ENCODE data around the gene ARID3A.

The ARID3A gene

GRCh38 chr19:896999-897398, 28.8 kb upstream of the ARID3A start:
- Histone ChIP-seq H3K79me2 (ENCODE audit: insufficient read depth, low read length) (peaks cover 6% of the 10 kb centered on the region; the same call in 1 of the 2 replicates), H3K4me3 (ENCODE audit: low read length, poor library complexity, severe bottlenecking) (no peak overlapping the region), H3K4me1 (ENCODE audit: insufficient read depth, low read length, poor library complexity, severe bottlenecking) (no peaks in the 10 kb centered on the region), H3K9me3 (ENCODE audit: insufficient read depth, low read depth, low read length) (no peaks in the 10 kb centered on the region), H3K36me3 (ENCODE audit: insufficient read depth, low read length) (no peaks in the 10 kb centered on the region), H3K4me2 (ENCODE audit: low read depth, low read length, poor library complexity, severe bottlenecking) (no peak overlapping the region), H2AFZ (ENCODE audit: low read length) (no peak overlapping the region), H4K20me1 (ENCODE audit: insufficient read depth, low read length, poor library complexity, severe bottlenecking) (peaks cover 6% of the 10 kb centered on the region), H3K27me3 (ENCODE audit: insufficient read depth, low read length, poor library complexity, severe bottlenecking) (no peaks in the 10 kb centered on the region), H3F3A (ENCODE audit: low read depth) (no peaks in the 10 kb centered on the region), H3K9ac (ENCODE audit: low read depth, low read length, poor library complexity, severe bottlenecking) (no peak overlapping the region), H3K9me2 (replicated peaks; ENCODE audit: low read depth, low read length) (no peaks in the 10 kb centered on the region)
- no peak for TF ChIP-seq EZH2phosphoT487 (IDR thresholded peaks at IDR 0.05; ENCODE audit: borderline replicate concordance)
- TF ChIP-seq CTCF (conservative IDR thresholded peaks at IDR 0.05; ENCODE audit: low read length) = no peak

- Histone ChIP-seq H3K4me3 (ENCODE audit: low read length, poor library complexity, severe bottlenecking) (no peak overlapping the region), H3K79me2 (ENCODE audit: insufficient read depth, low read length) (peaks cover under 1% of the 10 kb centered on the region; the same call in 1 of the 2 replicates), H4K20me1 (ENCODE audit: insufficient read depth, low read length, poor library complexity, severe bottlenecking) (peaks cover 3% of the 10 kb centered on the region), H3K4me1 (ENCODE audit: insufficient read depth, low read length, poor library complexity, severe bottlenecking) (no peaks in the 10 kb centered on the region), H3K4me2 (ENCODE audit: low read depth, low read length, poor library complexity, severe bottlenecking) (no peak overlapping the region), H2AFZ (ENCODE audit: low read length) (no peak overlapping the region), H3K36me3 (ENCODE audit: insufficient read depth, low read length) (no peaks in the 10 kb centered on the region), H3K9me3 (ENCODE audit: insufficient read depth, low read depth, low read length) (no peaks in the 10 kb centered on the region), H3F3A (ENCODE audit: low read depth) (no peaks in the 10 kb centered on the region), H3K27me3 (ENCODE audit: insufficient read depth, low read length, poor library complexity, severe bottlenecking) (no peaks in the 10 kb centered on the region), H3K9me2 (replicated peaks; ENCODE audit: low read depth, low read length) (no peaks in the 10 kb centered on the region), H3K9ac (ENCODE audit: low read depth, low read length, poor library complexity, severe bottlenecking) (no peak overlapping the region)
- TF ChIP-seq CTCF (conservative IDR thresholded peaks at IDR 0.05; ENCODE audit: low read length) (no peak), EZH2phosphoT487 (IDR thresholded peaks at IDR 0.05; ENCODE audit: borderline replicate concordance) (no peak)
Observed at GRCh38 chr19:897442-898039, 28.3 kb upstream of the ARID3A start.

- H3K9me2 ChIP-seq (replicated peaks; ENCODE audit: low read depth, low read length) = no peaks in the 10 kb centered on the region
- H3K9me3 ChIP-seq (ENCODE audit: insufficient read depth, low read depth, low read length) = no peaks in the 10 kb centered on the region
- no peaks in the 10 kb centered on the region for H3F3A ChIP-seq (ENCODE audit: low read depth)
- no peak overlapping the region for H3K4me2 ChIP-seq (ENCODE audit: low read depth, low read length, poor library complexity, severe bottlenecking)
- no peaks in the 10 kb centered on the region for H3K36me3 ChIP-seq (ENCODE audit: insufficient read depth, low read length)
- H3K27me3 ChIP-seq (ENCODE audit: insufficient read depth, low read length, poor library complexity, severe bottlenecking) = no peaks in the 10 kb centered on the region
- H3K79me2 ChIP-seq (ENCODE audit: insufficient read depth, low read length) = no peaks in the 10 kb centered on the region
- no peak overlapping the region for H2AFZ ChIP-seq (ENCODE audit: low read length)
- H3K4me3 ChIP-seq (ENCODE audit: low read length, poor library complexity, severe bottlenecking) = no peak overlapping the region
- peaks cover 3% of the 10 kb centered on the region for H4K20me1 ChIP-seq (ENCODE audit: insufficient read depth, low read length, poor library complexity, severe bottlenecking)
- no peak overlapping the region for H3K9ac ChIP-seq (ENCODE audit: low read depth, low read length, poor library complexity, severe bottlenecking)
- no peaks in the 10 kb centered on the region for H3K4me1 ChIP-seq (ENCODE audit: insufficient read depth, low read length, poor library complexity, severe bottlenecking)
- TF ChIP-seq EZH2phosphoT487 (IDR thresholded peaks at IDR 0.05; ENCODE audit: borderline replicate concordance) (no peak), CTCF (conservative IDR thresholded peaks at IDR 0.05; ENCODE audit: low read length) (no peak)
Observed at GRCh38 chr19:898663-899062, 27.2 kb upstream of the ARID3A start.

Data from Loucy (cell line).